GM18505 (cell line): Measurements from ENCODE around the gene RRAGC.

Experiments used
- ATAC-seq: cut with Tn5 transposase; IDR thresholded peaks from one replicate; pipeline ENCODE4 v1.9.1; 2021; ENCODE audit not compliant: unreplicated experiment
- POLR2A ChIP-seq: IDR thresholded peaks from 4 replicates; pipeline ENCODE4 v1.6.1; 2011; ENCODE audit warnings: borderline replicate concordance; ENCODE audit not compliant: insufficient read depth, insufficient read length; ENCODE audit errors: extremely low read depth

RRAGC gene

GRCh38 chr1:38791892-38792291 is 67.7 kb downstream of the RRAGC start:
- TF ChIP-seq POLR2A: no peak
- ATAC-seq: no peak

GRCh38 chr1:38791164-38791515 is 68.4 kb downstream of the RRAGC start:
- ATAC-seq: no peak
- no peak for TF ChIP-seq POLR2A

- no peak for TF ChIP-seq POLR2A
- no peak for ATAC-seq
Observed at GRCh38 chr1:38790422-38791163, 69.0 kb downstream of the RRAGC start.

- no peak for TF ChIP-seq POLR2A
- no peak for ATAC-seq
Observed at GRCh38 chr1:38789498-38790169, 69.9 kb downstream of the RRAGC start.

GRCh38 chr1:38788341-38789336 is 70.9 kb downstream of the RRAGC start:
- no peak for ATAC-seq
- TF ChIP-seq POLR2A: no peak
